ENCODE results near the gene CD22.

DNA sequence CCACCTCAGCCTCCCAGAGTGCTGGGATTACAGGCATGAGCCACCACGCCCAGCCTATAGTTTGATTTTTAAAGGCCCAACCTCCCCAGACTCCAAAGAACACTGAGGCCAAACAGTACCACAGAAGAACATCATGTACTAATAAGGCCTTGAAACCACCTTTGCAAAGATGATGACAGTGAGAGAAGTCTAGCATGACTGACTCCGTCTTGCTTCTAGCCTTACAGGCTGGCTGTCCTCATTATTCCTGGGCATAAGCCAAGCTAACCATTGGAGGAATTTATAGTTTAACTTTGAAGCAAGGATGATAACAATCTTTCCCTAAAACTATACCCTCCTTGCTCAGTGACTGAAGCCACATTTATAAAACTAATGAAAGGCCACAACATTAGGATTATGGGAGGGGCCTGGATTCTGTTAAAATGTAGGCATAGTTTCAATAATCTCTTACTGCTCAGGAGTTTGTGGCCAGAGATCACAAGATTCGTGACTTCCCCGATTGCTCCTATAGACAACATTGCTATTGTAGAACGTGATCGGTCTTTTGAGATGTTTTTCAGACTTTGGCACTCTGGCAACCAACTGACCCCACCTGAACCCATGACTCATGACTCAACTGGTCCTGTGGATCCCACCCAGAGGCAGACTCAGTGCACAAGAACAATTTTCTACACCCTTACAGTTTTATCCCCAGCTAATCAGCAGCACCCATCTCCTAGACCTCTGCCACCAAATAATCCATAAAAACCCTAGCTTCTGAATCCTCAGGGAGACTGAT is 59.5 kb downstream of the CD22 start:
- TF ChIP-seq, protein P1, sequence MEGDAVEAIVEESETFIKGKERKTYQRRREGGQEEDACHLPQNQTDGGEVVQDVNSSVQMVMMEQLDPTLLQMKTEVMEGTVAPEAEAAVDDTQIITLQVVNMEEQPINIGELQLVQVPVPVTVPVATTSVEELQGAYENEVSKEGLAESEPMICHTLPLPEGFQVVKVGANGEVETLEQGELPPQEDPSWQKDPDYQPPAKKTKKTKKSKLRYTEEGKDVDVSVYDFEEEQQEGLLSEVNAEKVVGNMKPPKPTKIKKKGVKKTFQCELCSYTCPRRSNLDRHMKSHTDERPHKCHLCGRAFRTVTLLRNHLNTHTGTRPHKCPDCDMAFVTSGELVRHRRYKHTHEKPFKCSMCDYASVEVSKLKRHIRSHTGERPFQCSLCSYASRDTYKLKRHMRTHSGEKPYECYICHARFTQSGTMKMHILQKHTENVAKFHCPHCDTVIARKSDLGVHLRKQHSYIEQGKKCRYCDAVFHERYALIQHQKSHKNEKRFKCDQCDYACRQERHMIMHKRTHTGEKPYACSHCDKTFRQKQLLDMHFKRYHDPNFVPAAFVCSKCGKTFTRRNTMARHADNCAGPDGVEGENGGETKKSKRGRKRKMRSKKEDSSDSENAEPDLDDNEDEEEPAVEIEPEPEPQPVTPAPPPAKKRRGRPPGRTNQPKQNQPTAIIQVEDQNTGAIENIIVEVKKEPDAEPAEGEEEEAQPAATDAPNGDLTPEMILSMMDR (tag by site-specific recombination; IDR thresholded peaks at IDR 0.05), result no peak
- no peak for TF ChIP-seq ZBTB20 (tag by site-specific recombination; IDR thresholded peaks at IDR 0.05)
- TF ChIP-seq ZNF324 (tag by site-specific recombination; IDR thresholded peaks at IDR 0.05), result no peak
- TF ChIP-seq, protein P2, sequence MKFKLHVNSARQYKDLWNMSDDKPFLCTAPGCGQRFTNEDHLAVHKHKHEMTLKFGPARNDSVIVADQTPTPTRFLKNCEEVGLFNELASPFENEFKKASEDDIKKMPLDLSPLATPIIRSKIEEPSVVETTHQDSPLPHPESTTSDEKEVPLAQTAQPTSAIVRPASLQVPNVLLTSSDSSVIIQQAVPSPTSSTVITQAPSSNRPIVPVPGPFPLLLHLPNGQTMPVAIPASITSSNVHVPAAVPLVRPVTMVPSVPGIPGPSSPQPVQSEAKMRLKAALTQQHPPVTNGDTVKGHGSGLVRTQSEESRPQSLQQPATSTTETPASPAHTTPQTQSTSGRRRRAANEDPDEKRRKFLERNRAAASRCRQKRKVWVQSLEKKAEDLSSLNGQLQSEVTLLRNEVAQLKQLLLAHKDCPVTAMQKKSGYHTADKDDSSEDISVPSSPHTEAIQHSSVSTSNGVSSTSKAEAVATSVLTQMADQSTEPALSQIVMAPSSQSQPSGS (tag by site-specific recombination; IDR thresholded peaks at IDR 0.05; ENCODE audit: low read depth), result no peak
- TF ChIP-seq SP2 (tag by site-specific recombination; IDR thresholded peaks at IDR 0.05), result no peak
- no peak for TF ChIP-seq ZNF626 (tag by site-specific recombination; IDR thresholded peaks at IDR 0.05)
- no peak for TF ChIP-seq KLF10 (tag by site-specific recombination; IDR thresholded peaks at IDR 0.05)
- no peak for TF ChIP-seq ZNF214 (tag by site-specific recombination; IDR thresholded peaks at IDR 0.05; ENCODE audit: borderline replicate concordance)
- TF ChIP-seq ZBTB7A (tag by site-specific recombination; IDR thresholded peaks at IDR 0.05; ENCODE audit: low read depth), result no peak
- no peak for TF ChIP-seq ZNF366 (tag by site-specific recombination; conservative IDR thresholded peaks at IDR 0.05)
- no peak for TF ChIP-seq ZNF274 (IDR thresholded peaks at IDR 0.05; ENCODE audit: low read length)
- TF ChIP-seq ZNF274 (tag by site-specific recombination; IDR thresholded peaks at IDR 0.05; ENCODE audit: borderline replicate concordance), result no peak
- TF ChIP-seq ZNF473 (tag by site-specific recombination; IDR thresholded peaks at IDR 0.05), result no peak
- no peak for TF ChIP-seq ZEB2 (tag by site-specific recombination; IDR thresholded peaks at IDR 0.05)
- TF ChIP-seq ZNF350 (tag by site-specific recombination; IDR thresholded peaks at IDR 0.05), result no peak
